Parathyroid adenoma (tissue), 2 donors: ENCODE measurements around the gene B4GALT2.

ENCODE experiments used
- H2AFZ ChIP-seq: fragments of 300-600 bp; sonication (generic); one replicate; pipeline ENCODE4 v1.7.0; 2017; ENCODE audit warnings: antibody characterized with exemption, mild to moderate bottlenecking
- H3K27ac ChIP-seq: fragments of 300-600 bp; sonication (generic); one replicate; pipeline ENCODE4 v1.7.0; 2017
- H3K27me3 ChIP-seq: fragments of 300-600 bp; sonication (generic); one replicate; pipeline ENCODE4 v1.7.0; 2017; ENCODE audit warnings: low read length; ENCODE audit not compliant: control insufficient read depth, insufficient read depth
- H3K36me3 ChIP-seq: fragments of 300-600 bp; sonication (generic); one replicate; pipeline ENCODE4 v1.7.0; 2017; ENCODE audit warnings: low read length; ENCODE audit not compliant: control insufficient read depth, insufficient read depth
- H3K4me1 ChIP-seq: fragments of 300-600 bp; sonication (generic); one replicate; pipeline ENCODE4 v1.7.0; 2017; ENCODE audit warnings: control low read depth
- H3K4me2 ChIP-seq: fragments of 300-600 bp; sonication (generic); one replicate; pipeline ENCODE4 v1.7.0; 2017; ENCODE audit warnings: low read length
- H3K4me3 ChIP-seq: fragments of 300-600 bp; sonication (generic); one replicate; pipeline ENCODE4 v1.7.0; 2017; ENCODE audit warnings: low read depth, low read length
- H3K79me2 ChIP-seq: fragments of 300-600 bp; sonication (generic); one replicate; pipeline ENCODE4 v1.7.0; 2017; ENCODE audit warnings: control low read depth
- H3K9ac ChIP-seq: fragments of 300-600 bp; sonication (generic); one replicate; pipeline ENCODE4 v1.7.0; 2017; ENCODE audit warnings: mild to moderate bottlenecking
- H3K9me3 ChIP-seq: fragments of 300-600 bp; sonication (generic); one replicate; pipeline ENCODE4 v1.7.0; 2017; ENCODE audit warnings: low read length; ENCODE audit not compliant: control insufficient read depth
- TF ChIP-seq, protein P1 (sequence below): fragments of 300-600 bp; sonication (generic); IDR thresholded peaks from one replicate; pipeline ENCODE4 v1.7.0; 2017; ENCODE audit warnings: antibody characterized with exemption, mild to moderate bottlenecking
- donor health status: primary hyperparathyroidism.

B4GALT2 gene

DNA sequence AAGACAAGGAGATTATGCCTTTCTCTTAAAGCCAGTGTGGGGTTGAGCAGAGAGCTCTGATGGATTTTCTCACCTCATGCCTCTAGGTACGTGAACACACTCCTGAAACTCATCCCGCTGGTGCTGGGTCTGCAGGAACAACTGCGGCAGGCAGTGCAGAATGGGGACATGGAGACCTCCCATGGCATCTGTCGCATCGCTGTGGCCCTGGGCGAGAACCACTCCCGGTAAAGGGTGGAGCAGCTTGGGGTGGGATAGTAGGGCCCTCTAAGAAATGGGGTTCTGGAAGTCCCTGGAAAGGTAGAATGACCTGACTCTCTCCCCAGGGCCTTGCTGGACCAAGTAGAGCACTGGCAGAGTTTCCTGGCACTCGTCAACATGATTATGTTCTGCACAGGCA, 22.8 kb upstream of the B4GALT2 start:
- Histone ChIP-seq H3K27me3 (no peaks in the 10 kb centered on the region), H3K36me3 (no peaks in the 10 kb centered on the region), H3K79me2 (no peaks in the 10 kb centered on the region), H3K4me3 (no peak overlapping the region), H3K9me3 (no peaks in the 10 kb centered on the region), H3K9ac (no peak overlapping the region), H2AFZ (no peak overlapping the region), H3K4me1 (peaks cover 3% of the 10 kb centered on the region), H3K4me2 (no peak overlapping the region), H3K27ac (no peak overlapping the region)
- TF ChIP-seq, protein P1, sequence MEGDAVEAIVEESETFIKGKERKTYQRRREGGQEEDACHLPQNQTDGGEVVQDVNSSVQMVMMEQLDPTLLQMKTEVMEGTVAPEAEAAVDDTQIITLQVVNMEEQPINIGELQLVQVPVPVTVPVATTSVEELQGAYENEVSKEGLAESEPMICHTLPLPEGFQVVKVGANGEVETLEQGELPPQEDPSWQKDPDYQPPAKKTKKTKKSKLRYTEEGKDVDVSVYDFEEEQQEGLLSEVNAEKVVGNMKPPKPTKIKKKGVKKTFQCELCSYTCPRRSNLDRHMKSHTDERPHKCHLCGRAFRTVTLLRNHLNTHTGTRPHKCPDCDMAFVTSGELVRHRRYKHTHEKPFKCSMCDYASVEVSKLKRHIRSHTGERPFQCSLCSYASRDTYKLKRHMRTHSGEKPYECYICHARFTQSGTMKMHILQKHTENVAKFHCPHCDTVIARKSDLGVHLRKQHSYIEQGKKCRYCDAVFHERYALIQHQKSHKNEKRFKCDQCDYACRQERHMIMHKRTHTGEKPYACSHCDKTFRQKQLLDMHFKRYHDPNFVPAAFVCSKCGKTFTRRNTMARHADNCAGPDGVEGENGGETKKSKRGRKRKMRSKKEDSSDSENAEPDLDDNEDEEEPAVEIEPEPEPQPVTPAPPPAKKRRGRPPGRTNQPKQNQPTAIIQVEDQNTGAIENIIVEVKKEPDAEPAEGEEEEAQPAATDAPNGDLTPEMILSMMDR: no peak

GRCh38 chr1:43957407-43958040, 21.5 kb upstream of the B4GALT2 start:
- H3K27me3 ChIP-seq: no peaks in the 10 kb centered on the region
- H3K27ac ChIP-seq: no peak overlapping the region
- H3K9ac ChIP-seq: no peak overlapping the region
- peaks cover 3% of the 10 kb centered on the region for H3K4me1 ChIP-seq
- H3K4me2 ChIP-seq: no peak overlapping the region
- TF ChIP-seq, protein P1: no peak
- no peaks in the 10 kb centered on the region for H3K36me3 ChIP-seq
- no peaks in the 10 kb centered on the region for H3K79me2 ChIP-seq
- H3K9me3 ChIP-seq: no peaks in the 10 kb centered on the region
- H2AFZ ChIP-seq: no peak overlapping the region
- no peak overlapping the region for H3K4me3 ChIP-seq

DNA sequence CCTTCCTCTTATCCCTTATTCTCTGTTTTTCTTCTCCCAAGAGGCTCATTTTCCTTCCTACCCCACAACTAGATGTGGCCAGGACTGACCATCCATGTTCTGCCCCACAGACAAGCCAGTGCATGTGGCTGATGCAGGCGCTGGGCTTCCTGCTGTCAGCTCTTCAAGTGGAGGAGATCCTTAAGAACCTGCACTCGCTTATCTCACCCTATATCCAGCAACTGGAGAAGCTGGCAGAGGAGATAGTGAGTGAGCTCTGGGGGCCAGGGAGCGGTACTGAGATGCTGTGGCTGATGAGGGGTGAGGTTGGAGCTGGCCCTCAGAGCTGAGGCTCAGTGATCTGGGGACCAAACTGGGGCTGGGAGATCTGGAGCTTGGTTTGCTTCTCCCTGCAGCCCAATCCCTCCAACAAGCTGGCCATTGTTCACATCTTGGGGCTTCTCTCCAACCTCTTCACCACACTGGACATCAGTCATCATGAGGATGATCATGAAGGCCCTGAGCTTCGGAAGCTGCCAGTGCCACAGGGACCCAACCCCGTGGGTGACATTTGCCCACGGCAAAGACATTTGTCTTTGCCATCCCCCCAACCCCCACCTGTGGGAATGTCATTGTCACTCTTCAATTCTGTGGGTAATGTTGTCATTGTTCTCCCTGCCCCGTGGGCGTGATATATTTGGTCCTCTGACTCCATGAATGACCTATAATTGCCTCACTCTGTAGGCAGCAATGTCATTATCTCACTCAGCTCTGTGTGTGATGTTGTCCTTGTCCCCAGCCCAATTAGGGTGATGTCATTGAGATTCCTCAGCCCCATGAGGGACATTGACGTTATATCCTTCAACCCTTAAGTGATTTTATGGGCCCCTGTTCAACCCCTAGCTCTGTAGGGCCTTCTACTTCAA, 20.4 kb upstream of the B4GALT2 start:
- TF ChIP-seq, protein P1: no peak
- no peak overlapping the region for H3K27ac ChIP-seq
- H3K9me3 ChIP-seq: no peaks in the 10 kb centered on the region
- no peaks in the 10 kb centered on the region for H3K36me3 ChIP-seq
- H3K4me3 ChIP-seq: no peak overlapping the region
- H2AFZ ChIP-seq: no peak overlapping the region
- H3K4me2 ChIP-seq: no peak overlapping the region
- H3K9ac ChIP-seq: no peak overlapping the region
- H3K4me1 ChIP-seq: no peaks in the 10 kb centered on the region
- H3K79me2 ChIP-seq: no peaks in the 10 kb centered on the region
- no peaks in the 10 kb centered on the region for H3K27me3 ChIP-seq

- no peak overlapping the region for H3K27ac ChIP-seq
Observed at GRCh38 chr1:43960798-43961197, 18.2 kb upstream of the B4GALT2 start.

More at GRCh38 chr1:43960798-43961197, 18.2 kb upstream of the B4GALT2 start:
- Histone ChIP-seq H3K36me3 (no peaks in the 10 kb centered on the region), H2AFZ (no peak overlapping the region), H3K4me1 (no peaks in the 10 kb centered on the region), H3K4me2 (no peak overlapping the region), H3K79me2 (no peaks in the 10 kb centered on the region), H3K4me3 (no peak overlapping the region), H3K27me3 (no peaks in the 10 kb centered on the region), H3K9ac (no peak overlapping the region), H3K9me3 (no peaks in the 10 kb centered on the region)
- TF ChIP-seq, protein P1: no peak
